Liver (tissue), 9 donors: Measurements from ENCODE around the gene OXCT1. TPM values are rescaled to one million over a fixed set of nuclear protein-coding genes. Genes with fewer than 3 reads are reported as not detected.

Experiments used
- DNase-seq: peaks from one replicate; pipeline ENCODE4 v3.0.0-alpha.2; 2017; ENCODE audit warnings: low spot score
- H3K27ac ChIP-seq, 2 donors: one replicate each; pipeline ENCODE4 v1.7.0; 2013; ENCODE audit warnings: inconsistent platforms in 2 of 2, low read length in 2 of 2, control low read depth in 1 of 2, low read depth in 1 of 2, mild to moderate bottlenecking in 1 of 2
- H3K27me3 ChIP-seq, 4 donors: one replicate each; pipeline versions ENCODE4 v1.6.1 to v1.7.0; 2013; ENCODE audit warnings: low read length in 3 of 4, inconsistent platforms in 1 of 4, mild to moderate bottlenecking in 1 of 4, moderate library complexity in 1 of 4; ENCODE audit not compliant: control insufficient read depth in 4 of 4, insufficient read depth in 4 of 4
- H3K36me3 ChIP-seq, 4 donors: one replicate each; pipeline versions ENCODE4 v1.6.1 to v1.7.0; 2013; ENCODE audit warnings: low read length in 3 of 4, mild to moderate bottlenecking in 3 of 4, low read depth in 1 of 4, moderate library complexity in 1 of 4; ENCODE audit not compliant: control insufficient read depth in 4 of 4, insufficient read depth in 3 of 4
- H3K4me1 ChIP-seq, 4 donors: one replicate each; pipeline versions ENCODE4 v1.6.1 to v1.7.0; 2013; ENCODE audit warnings: low read length in 3 of 4, mild to moderate bottlenecking in 3 of 4, moderate library complexity in 1 of 4; ENCODE audit not compliant: control insufficient read depth in 4 of 4, insufficient read depth in 4 of 4
- H3K4me3 ChIP-seq, 3 donors: one replicate each; pipeline versions ENCODE4 v1.6.1 to v1.7.0; 2013; ENCODE audit warnings: low read length in 3 of 3, control low read depth in 1 of 3, low read depth in 1 of 3, mild to moderate bottlenecking in 1 of 3
- H3K9ac ChIP-seq, 2 donors: one replicate each; pipeline ENCODE4 v1.7.0; 2013; ENCODE audit warnings: low read length in 2 of 2, mild to moderate bottlenecking in 2 of 2, moderate library complexity in 2 of 2, control low read depth in 1 of 2, low read depth in 1 of 2
- H3K9me3 ChIP-seq, 4 donors: one replicate each; pipeline versions ENCODE4 v1.6.1 to v1.7.0; 2013; ENCODE audit warnings: low read length in 3 of 4; ENCODE audit not compliant: control insufficient read depth in 4 of 4
- ATF3 ChIP-seq: IDR thresholded peaks from 2 replicates; pipeline ENCODE4 v1.6.1; 2016; ENCODE audit warnings: antibody characterized with exemption
- CTCF ChIP-seq: fragments of 150-350 bp; IDR thresholded peaks from 2 replicates; pipeline ENCODE4 v1.5.1; 2017; ENCODE audit warnings: improper control_type of control experiment, low read depth, low read length; ENCODE audit not compliant: missing input control
- EGR1 ChIP-seq, 2 donors: IDR thresholded peaks; 2 replicates each; pipeline ENCODE4 v1.6.1; 2016 to 2018; ENCODE audit warnings: antibody characterized with exemption in 2 of 2, low read depth in 2 of 2
- FOXA1 ChIP-seq: IDR thresholded peaks from 2 replicates; pipeline ENCODE4 v1.6.1; 2016; ENCODE audit warnings: antibody characterized with exemption
- FOXA2 ChIP-seq: IDR thresholded peaks from 2 replicates; pipeline ENCODE4 v1.6.1; 2016; ENCODE audit warnings: antibody characterized with exemption
- GABPA ChIP-seq, 2 donors: IDR thresholded peaks in 1 of 2; conservative IDR thresholded peaks in 1 of 2; 2 replicates each; pipeline ENCODE4 v1.6.1; 2016; ENCODE audit warnings: antibody characterized with exemption in 2 of 2, mild to moderate bottlenecking in 1 of 2, moderate library complexity in 1 of 2
- HNF4A ChIP-seq, 2 donors: conservative IDR thresholded peaks; 2 replicates each; pipeline ENCODE4 v1.6.1; 2016; ENCODE audit warnings: antibody characterized with exemption in 2 of 2, mild to moderate bottlenecking in 2 of 2
- HNF4G ChIP-seq: IDR thresholded peaks from 2 replicates; pipeline ENCODE4 v1.6.1; 2016; ENCODE audit warnings: antibody characterized with exemption
- JUND ChIP-seq, 2 donors: IDR thresholded peaks; 2 replicates each; pipeline ENCODE4 v1.6.1; 2016; ENCODE audit warnings: antibody characterized with exemption in 2 of 2
- MAX ChIP-seq: IDR thresholded peaks from 2 replicates; pipeline ENCODE4 v1.6.1; 2016; ENCODE audit warnings: antibody characterized with exemption
- NR2F2 ChIP-seq: IDR thresholded peaks from 2 replicates; pipeline ENCODE4 v1.6.1; 2016; ENCODE audit warnings: antibody characterized with exemption
- REST ChIP-seq: IDR thresholded peaks from 2 replicates; pipeline ENCODE4 v1.6.1; 2016; ENCODE audit warnings: antibody characterized with exemption, mild to moderate bottlenecking
- RXRA ChIP-seq, 2 donors: IDR thresholded peaks; 2 replicates each; pipeline ENCODE4 v1.6.1; 2017 to 2018; ENCODE audit warnings: antibody characterized with exemption in 2 of 2, mild to moderate bottlenecking in 1 of 2
- SP1 ChIP-seq: IDR thresholded peaks from 2 replicates; pipeline ENCODE4 v1.6.1; 2018; ENCODE audit warnings: antibody characterized with exemption, mild to moderate bottlenecking
- YY1 ChIP-seq: IDR thresholded peaks from 2 replicates; pipeline ENCODE4 v1.6.1; 2016; ENCODE audit warnings: antibody characterized with exemption, mild to moderate bottlenecking
- ZBTB33 ChIP-seq: IDR thresholded peaks from 2 replicates; pipeline ENCODE4 v1.6.1; 2016; ENCODE audit warnings: antibody characterized with exemption
- WGBS: extraction: QIAGEN DNeasy Blood & Tissue Kit; methylation state at CpG from one replicate; pipeline ENCODE4 v1.1.7; 2013; 5-methylcytosine and 5-hydroxymethylcytosine counted together
- polyA plus RNA-seq, 2 donors: library from polyadenylated mRNA; stranded (reverse) in 1 of 2; unstranded in 1 of 2; fragments of 200-250 nt in 1 of 2; fragments of >200 nt in 1 of 2; fragmentation: Nextera tagmentation in 1 of 2; extraction: Ambion mirVana in 1 of 2; gene quantifications; one replicate each; pipeline versions ENCODE4 v1.2.1 to v1.2.3, GENCODE V29; 2013 to 2015
- total RNA-seq, 2 donors: library from RNA; depleted of rRNA; stranded (reverse); fragments of >200 nt; gene quantifications; one replicate each; pipeline ENCODE4 v1.2.3, GENCODE V29; 2014
- donor health status: healthy.
- donor health status: healthy.
- donor health status: healthy.
- donor health status: healthy.
- donor health status: healthy.

The OXCT1 gene
- total and polyA plus RNA-seq, 4 donors: 0.72 to 10.7 (median 1.1) TPM

- H3K9me3 ChIP-seq: no peaks in the 10 kb centered on the region
- H3K27ac ChIP-seq: no peak overlapping the region
- TF ChIP-seq GABPA (IDR thresholded peaks at IDR 0.05 in 1 of 2, conservative IDR thresholded peaks at IDR 0.05 in 1 of 2) (no peak), HNF4G (no peak), YY1 (no peak), REST (no peak), JUND (IDR thresholded peaks at IDR 0.05) (no peak), FOXA1 (no peak), NR2F2 (no peak), ATF3 (no peak), SP1 (no peak), RXRA (IDR thresholded peaks at IDR 0.05) (no peak), HNF4A (conservative IDR thresholded peaks at IDR 0.05) (no peak), FOXA2 (no peak), ZBTB33 (no peak), EGR1 (IDR thresholded peaks at IDR 0.05; ENCODE audit: low read depth in 2 of 2) (no peak), CTCF (no peak), MAX (no peak)
- DNase-seq: no peak
- H3K9ac ChIP-seq: no peak overlapping the region
- H3K36me3 ChIP-seq: peaks cover 0 to 31% (median 26%) of the 10 kb centered on the region in 4 donors
- no peaks in the 10 kb centered on the region for H3K27me3 ChIP-seq
- peaks cover 2 to 21% (median 11%) of the 10 kb centered on the region in 4 donors for H3K4me1 ChIP-seq
- H3K4me3 ChIP-seq: no peak overlapping the region
- WGBS: 94% methylated on average over 2 of the region's 2 CpGs
These were observed 35.9 kb upstream of the OXCT1 start for GRCh38 chr5:41906151-41906550.
